Loucy (cell line): ENCODE results near the gene GNA15.
"Not testable (repeated sequence)": the region's sequence is repeated elsewhere in the genome, so short reads cannot be mapped to it uniquely, and the experiment has no call there.

Experiments
- H2AFZ ChIP-seq: fragments of 200-600 bp; sonication (generic); 2 replicates; pipeline ENCODE4 v1.6.0; 2016; ENCODE audit warnings: antibody characterized with exemption, mild to moderate bottlenecking, low read length, moderate library complexity
- H3F3A ChIP-seq: fragments of 200-600 bp; 2 replicates; pipeline ENCODE4 v1.6.0; 2016; ENCODE audit warnings: antibody characterized with exemption, low read depth, mild to moderate bottlenecking
- H3K27me3 ChIP-seq: fragments of 200-600 bp; sonication (generic); 2 replicates; pipeline ENCODE4 v1.6.1; 2014; ENCODE audit warnings: low read length, mild to moderate bottlenecking; ENCODE audit not compliant: insufficient read depth, poor library complexity, severe bottlenecking
- H3K36me3 ChIP-seq: fragments of 200-600 bp; sonication (generic); 2 replicates; pipeline ENCODE4 v1.6.1; 2016; ENCODE audit warnings: low read length; ENCODE audit not compliant: insufficient read depth
- H3K4me1 ChIP-seq: fragments of 200-600 bp; sonication (generic); 2 replicates; pipeline ENCODE4 v1.5.1; 2014; ENCODE audit warnings: low read length, mild to moderate bottlenecking; ENCODE audit not compliant: insufficient read depth, poor library complexity, severe bottlenecking
- H3K4me2 ChIP-seq: fragments of 200-600 bp; sonication (generic); 2 replicates; pipeline ENCODE4 v1.6.0; 2014; ENCODE audit warnings: antibody characterized with exemption, low read length, low read depth, mild to moderate bottlenecking; ENCODE audit not compliant: poor library complexity, severe bottlenecking
- H3K4me3 ChIP-seq: fragments of 200-600 bp; sonication (generic); 2 replicates; pipeline ENCODE4 v1.5.1; 2014; ENCODE audit warnings: low read length, mild to moderate bottlenecking, mixed read lengths; ENCODE audit not compliant: poor library complexity, severe bottlenecking
- H3K79me2 ChIP-seq: fragments of 200-600 bp; sonication (generic); 2 replicates; pipeline ENCODE4 v1.6.1; 2014; ENCODE audit warnings: low read length; ENCODE audit not compliant: insufficient read depth
- H3K9ac ChIP-seq: fragments of 200-600 bp; sonication (generic); 2 replicates; pipeline ENCODE4 v1.6.0; 2014; ENCODE audit warnings: mild to moderate bottlenecking, low read depth, low read length, moderate library complexity; ENCODE audit not compliant: poor library complexity, severe bottlenecking
- H3K9me2 ChIP-seq: fragments of 200-600 bp; sonication (generic); replicated peaks from 2 replicates; pipeline ENCODE4 v1.6.1; 2016; ENCODE audit warnings: low read depth, low read length, mixed read lengths
- H3K9me3 ChIP-seq: fragments of 200-600 bp; sonication (generic); 2 replicates; pipeline ENCODE4 v1.6.1; 2014; ENCODE audit warnings: mild to moderate bottlenecking, antibody characterized with exemption, low read length, low read depth; ENCODE audit not compliant: insufficient read depth
- H4K20me1 ChIP-seq: fragments of 200-600 bp; sonication (generic); 2 replicates; pipeline ENCODE4 v1.6.0; 2014; ENCODE audit warnings: antibody characterized with exemption, low read length, mild to moderate bottlenecking; ENCODE audit not compliant: insufficient read depth, poor library complexity, severe bottlenecking
- EZH2phosphoT487 ChIP-seq: fragments of 200-600 bp; IDR thresholded peaks from 2 replicates; pipeline ENCODE4 v1.6.1; 2018; ENCODE audit warnings: antibody characterized with exemption, mild to moderate bottlenecking, moderate library complexity, borderline replicate concordance
- TF ChIP-seq, protein P1 (sequence below): fragments of 200-600 bp; sonication (generic); conservative IDR thresholded peaks from 2 replicates; pipeline ENCODE4 v1.5.1; 2014; ENCODE audit warnings: mild to moderate bottlenecking, antibody characterized with exemption, low read length

GNA15 gene

GRCh38 chr19:3151563-3152418 lies 16.0 kb downstream of the GNA15 start:
- Histone ChIP-seq H4K20me1 (peaks cover 69% of the 10 kb centered on the region), H3K9me3 (no peaks in the 10 kb centered on the region), H3K9ac (peak overlapping the region; percentile 26), H3K4me1 (peaks cover 58% of the 10 kb centered on the region), H3K79me2 (peaks cover 96% of the 10 kb centered on the region), H3F3A (no peaks in the 10 kb centered on the region), H3K27me3 (no peaks in the 10 kb centered on the region), H2AFZ (no peak overlapping the region), H3K4me2 (peak overlapping the region; percentile 62), H3K36me3 (peaks cover 88% of the 10 kb centered on the region), H3K9me2 (no peaks in the 10 kb centered on the region), H3K4me3 (peak overlapping the region; percentile 5)
- TF ChIP-seq, protein P1, sequence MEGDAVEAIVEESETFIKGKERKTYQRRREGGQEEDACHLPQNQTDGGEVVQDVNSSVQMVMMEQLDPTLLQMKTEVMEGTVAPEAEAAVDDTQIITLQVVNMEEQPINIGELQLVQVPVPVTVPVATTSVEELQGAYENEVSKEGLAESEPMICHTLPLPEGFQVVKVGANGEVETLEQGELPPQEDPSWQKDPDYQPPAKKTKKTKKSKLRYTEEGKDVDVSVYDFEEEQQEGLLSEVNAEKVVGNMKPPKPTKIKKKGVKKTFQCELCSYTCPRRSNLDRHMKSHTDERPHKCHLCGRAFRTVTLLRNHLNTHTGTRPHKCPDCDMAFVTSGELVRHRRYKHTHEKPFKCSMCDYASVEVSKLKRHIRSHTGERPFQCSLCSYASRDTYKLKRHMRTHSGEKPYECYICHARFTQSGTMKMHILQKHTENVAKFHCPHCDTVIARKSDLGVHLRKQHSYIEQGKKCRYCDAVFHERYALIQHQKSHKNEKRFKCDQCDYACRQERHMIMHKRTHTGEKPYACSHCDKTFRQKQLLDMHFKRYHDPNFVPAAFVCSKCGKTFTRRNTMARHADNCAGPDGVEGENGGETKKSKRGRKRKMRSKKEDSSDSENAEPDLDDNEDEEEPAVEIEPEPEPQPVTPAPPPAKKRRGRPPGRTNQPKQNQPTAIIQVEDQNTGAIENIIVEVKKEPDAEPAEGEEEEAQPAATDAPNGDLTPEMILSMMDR: no peak
- no peak for TF ChIP-seq EZH2phosphoT487

DNA sequence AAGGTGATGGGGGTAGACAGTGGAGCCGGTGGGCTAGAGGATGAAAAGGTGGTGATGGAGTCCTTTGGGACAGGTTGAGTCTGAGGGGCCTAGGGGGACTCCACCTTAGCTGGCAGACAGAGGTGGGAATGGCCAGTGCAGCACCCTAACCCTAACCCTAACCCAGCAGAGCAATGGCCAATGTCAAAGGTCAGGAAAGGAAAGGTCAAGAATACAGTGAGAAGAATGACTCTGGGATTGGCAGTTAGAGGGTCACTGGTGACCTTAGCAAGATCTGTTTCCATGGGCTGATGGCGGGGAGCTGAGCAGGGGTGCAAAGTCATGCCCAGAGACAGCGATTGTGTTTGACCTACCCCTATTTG lies 16.6 kb downstream of the GNA15 start:
- peaks cover 90% of the 10 kb centered on the region for H3K36me3 ChIP-seq
- H4K20me1 ChIP-seq: peaks cover 63% of the 10 kb centered on the region
- no peaks in the 10 kb centered on the region for H3K9me3 ChIP-seq
- peak overlapping the region; percentile 26 for H3K9ac ChIP-seq
- H3F3A ChIP-seq: no peaks in the 10 kb centered on the region
- peak overlapping the region; percentile 45 for H3K4me3 ChIP-seq
- H2AFZ ChIP-seq: no peak overlapping the region
- H3K79me2 ChIP-seq: peaks cover 95% of the 10 kb centered on the region
- TF ChIP-seq EZH2phosphoT487: no peak
- TF ChIP-seq, protein P1: no peak
- no peaks in the 10 kb centered on the region for H3K9me2 ChIP-seq
- H3K4me1 ChIP-seq: peaks cover 60% of the 10 kb centered on the region
- peak overlapping the region; percentile 62 for H3K4me2 ChIP-seq
- no peaks in the 10 kb centered on the region for H3K27me3 ChIP-seq

DNA sequence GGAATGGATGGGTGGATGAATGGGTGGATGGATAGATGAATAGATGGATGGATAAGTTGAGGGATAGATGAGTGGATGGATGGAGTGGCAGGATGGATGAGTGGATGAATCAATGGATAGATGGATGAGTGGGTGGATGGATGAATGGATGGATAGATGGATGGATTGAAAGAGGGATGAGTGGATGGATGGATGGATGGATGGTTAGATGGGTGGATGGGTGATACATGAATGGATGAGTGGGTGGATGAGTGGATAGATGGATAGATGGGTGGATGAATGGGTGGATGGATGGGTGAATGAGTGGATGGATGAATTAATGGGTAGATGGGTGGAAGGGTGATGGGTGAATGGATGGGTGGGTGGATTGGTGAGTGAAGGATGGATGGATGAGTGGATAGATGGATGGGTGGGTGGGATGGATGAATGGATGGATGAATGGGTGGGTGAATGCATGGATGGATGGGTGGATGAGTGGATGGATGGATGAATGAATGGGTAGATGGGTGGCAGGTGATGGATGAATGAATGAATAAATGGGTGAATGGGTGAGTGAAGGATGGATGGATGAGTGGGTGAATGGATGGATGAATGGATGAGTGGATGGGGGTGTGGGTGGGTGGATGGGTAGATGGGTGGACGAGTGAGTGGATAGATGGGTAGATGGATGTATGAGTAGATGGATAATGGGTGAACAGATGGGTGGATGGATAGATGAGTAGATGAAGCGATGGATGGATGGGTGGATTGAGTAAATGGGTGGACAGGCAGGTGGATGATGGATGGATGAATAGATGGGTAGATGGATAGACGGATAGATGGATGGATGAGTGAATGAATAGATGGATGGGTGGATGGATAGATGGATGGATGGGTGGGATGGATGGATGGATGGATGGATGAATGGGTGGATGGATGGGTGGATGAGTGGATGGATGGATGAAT lies 17.7 kb downstream of the GNA15 start:
- H3K4me3 ChIP-seq: peak overlapping the region; percentile 45
- H3K9me3 ChIP-seq: no peaks in the 10 kb centered on the region
- H3K9ac ChIP-seq: no peak overlapping the region
- H2AFZ ChIP-seq: no peak overlapping the region
- H3F3A ChIP-seq: no peaks in the 10 kb centered on the region
- H3K4me2 ChIP-seq: peak overlapping the region; percentile 62
- no peak for TF ChIP-seq EZH2phosphoT487
- TF ChIP-seq, protein P1: no peak
- H3K9me2 ChIP-seq: no peaks in the 10 kb centered on the region
- peaks cover 94% of the 10 kb centered on the region for H3K79me2 ChIP-seq
- H3K4me1 ChIP-seq: peaks cover 64% of the 10 kb centered on the region
- peaks cover 93% of the 10 kb centered on the region for H3K36me3 ChIP-seq
- H3K27me3 ChIP-seq: no peaks in the 10 kb centered on the region
- H4K20me1 ChIP-seq: peaks cover 53% of the 10 kb centered on the region

GRCh38 chr19:3154447-3154846 lies 18.6 kb downstream of the GNA15 start:
- H3F3A ChIP-seq, H3K9me2 ChIP-seq, H3K9me3 ChIP-seq, H3K27me3 ChIP-seq, H2AFZ ChIP-seq: not testable (repeated sequence)
- peaks cover 44% of the 10 kb centered on the region for H4K20me1 ChIP-seq
- peaks cover 58% of the 10 kb centered on the region for H3K4me1 ChIP-seq
- H3K9ac ChIP-seq: peak overlapping the region; percentile 82
- H3K36me3 ChIP-seq: peaks cover 91% of the 10 kb centered on the region
- peak overlapping the region; percentile 64 for H3K4me3 ChIP-seq
- peak overlapping the region; percentile 73 for H3K4me2 ChIP-seq
- peaks cover 88% of the 10 kb centered on the region for H3K79me2 ChIP-seq
